Lower leg skin (tissue), 4 donors: ENCODE data around the gene TAF15. TPM values are rescaled to one million over a fixed set of nuclear protein-coding genes. Genes with fewer than 3 reads are reported as not detected.

ENCODE experiments used
- DNase-seq, 2 donors: peaks; one replicate each; pipeline ENCODE4 v3.0.0-alpha.2; 2019; ENCODE audit warnings: low spot score in 2 of 2
- H3K4me3 ChIP-seq: fragments of 200-600 bp; sonication (generic); 2 replicates; pipeline ENCODE4 v1.5.1; 2017; ENCODE audit warnings: mild to moderate bottlenecking, low read depth; ENCODE audit not compliant: poor library complexity, severe bottlenecking
- CTCF ChIP-seq, 3 donors: fragments of 450-650 bp; IDR thresholded peaks; one replicate each; pipeline ENCODE4 v1.5.1; 2016; ENCODE audit warnings: antibody characterized with exemption in 3 of 3, mild to moderate bottlenecking in 3 of 3, moderate library complexity in 2 of 3
- POLR2A ChIP-seq, 2 donors: fragments of 450-650 bp; IDR thresholded peaks; one replicate each; pipeline ENCODE4 v1.6.1; 2016 to 2017; ENCODE audit warnings: antibody characterized with exemption in 2 of 2, mild to moderate bottlenecking in 1 of 2, moderate library complexity in 1 of 2
- WGBS, 2 donors: methylation state at CpG; one replicate each; pipeline ENCODE4 v1.1.5; 2018; 5-methylcytosine and 5-hydroxymethylcytosine counted together
- intact Hi-C: fragments of 100-400 bp; cut with DNase I; formaldehyde crosslinking; loops from one replicate; pipeline ENCODE4 v1.15.0; 2023; ENCODE audit warnings: low total_unique reads
- total RNA-seq, 4 donors: library from RNA; depleted of rRNA; stranded (reverse); fragments of >200 nt; gene quantifications; one replicate each; pipeline ENCODE4 v1.1.0, GENCODE V29; 2016

TAF15 gene
- total RNA-seq, 4 donors from 2014 or later: 39.0 to 79.0 (median 60.0) TPM

- H3K4me3 ChIP-seq: no peak overlapping the region
- intact Hi-C loops: no loop called here
- no peak for TF ChIP-seq POLR2A (IDR thresholded peaks at IDR 0.05)
- no peak for TF ChIP-seq CTCF (IDR thresholded peaks at IDR 0.05)
- DNase-seq: no peak
These were observed 68.2 kb downstream of the TAF15 start for GRCh38 chr17:35877345-35878029.

- intact Hi-C loops: no loop called here
- WGBS, 2 donors: 61 to 70% methylated on average over 4 of the region's 4 CpGs
- H3K4me3 ChIP-seq: no peak overlapping the region
- no peak for DNase-seq
- TF ChIP-seq POLR2A (IDR thresholded peaks at IDR 0.05) (no peak), CTCF (IDR thresholded peaks at IDR 0.05) (no peak)
These were observed 69.1 kb downstream of the TAF15 start for GRCh38 chr17:35878361-35878760.

GRCh38 chr17:35879773-35880654 is 70.7 kb downstream of the TAF15 start, which contains the start of gene CCL5:
TSS of gene CCL5 (minus strand) at chr17:35880360.
- TF ChIP-seq CTCF (IDR thresholded peaks at IDR 0.05) (no peak), POLR2A (IDR thresholded peaks at IDR 0.05) (no peak)
- no peak for DNase-seq
- no peak within 1 kb of the TSS for H3K4me3 ChIP-seq
- whole genome bisulfite sequencing, 2 donors: 57 to 68% methylated on average over 11 of the region's 11 CpGs
- intact Hi-C loops: no loop called here

- TF ChIP-seq POLR2A (IDR thresholded peaks at IDR 0.05): no peak
- no peak for TF ChIP-seq CTCF (IDR thresholded peaks at IDR 0.05)
- WGBS, 2 donors: 70 to 88% methylated on average over 2 of the region's 2 CpGs
- H3K4me3 ChIP-seq: no peak overlapping the region
- intact Hi-C loops: no loop called here
- DNase-seq: no peak
These were observed 80.0 kb downstream of the TAF15 start for GRCh38 chr17:35889241-35889640.

GRCh38 chr17:35889818-35890773 is 80.8 kb downstream of the TAF15 start:
- 68 to 79% methylated on average over 2 of the region's 2 CpGs for WGBS, 2 donors
- no peak overlapping the region for H3K4me3 ChIP-seq
- intact Hi-C loops: no loop called here
- no peak for TF ChIP-seq POLR2A (IDR thresholded peaks at IDR 0.05)
- no peak for TF ChIP-seq CTCF (IDR thresholded peaks at IDR 0.05)
- DNase-seq: no peak
